GM18507 (cell line): ENCODE results near the gene KATNB1.
A peak's percentile ranks its signal among the peaks of the same experiment; 100 is the strongest.
"Not testable (repeated sequence)": the region's sequence is repeated elsewhere in the genome, so short reads cannot be mapped to it uniquely, and the experiment has no call there.

ENCODE experiments used
- DNase-seq: peaks from one replicate; pipeline ENCODE4 v3.0.0; 2011; ENCODE audit warnings: low read depth; ENCODE audit not compliant: insufficient read length; ENCODE audit errors: extremely low spot score
- FAIRE-seq: peaks from 2 replicates; lab custom pipeline; 2011; peaks lifted over from hg19 to GRCh38; lab: Jason Lieb, UNC

KATNB1 gene

GRCh38 chr16:57699899-57700298 is 35.7 kb upstream of the KATNB1 start:
- FAIRE-seq (no peak), DNase-seq (no peak)

GRCh38 chr16:57700781-57701551 is 34.6 kb upstream of the KATNB1 start:
- no peak for FAIRE-seq

GRCh38 chr16:57701759-57702371 is 33.7 kb upstream of the KATNB1 start:
- FAIRE-seq (no peak), DNase-seq (no peak)

More at GRCh38 chr16:57700781-57701551, 34.6 kb upstream of the KATNB1 start:
- no peak for DNase-seq

DNA sequence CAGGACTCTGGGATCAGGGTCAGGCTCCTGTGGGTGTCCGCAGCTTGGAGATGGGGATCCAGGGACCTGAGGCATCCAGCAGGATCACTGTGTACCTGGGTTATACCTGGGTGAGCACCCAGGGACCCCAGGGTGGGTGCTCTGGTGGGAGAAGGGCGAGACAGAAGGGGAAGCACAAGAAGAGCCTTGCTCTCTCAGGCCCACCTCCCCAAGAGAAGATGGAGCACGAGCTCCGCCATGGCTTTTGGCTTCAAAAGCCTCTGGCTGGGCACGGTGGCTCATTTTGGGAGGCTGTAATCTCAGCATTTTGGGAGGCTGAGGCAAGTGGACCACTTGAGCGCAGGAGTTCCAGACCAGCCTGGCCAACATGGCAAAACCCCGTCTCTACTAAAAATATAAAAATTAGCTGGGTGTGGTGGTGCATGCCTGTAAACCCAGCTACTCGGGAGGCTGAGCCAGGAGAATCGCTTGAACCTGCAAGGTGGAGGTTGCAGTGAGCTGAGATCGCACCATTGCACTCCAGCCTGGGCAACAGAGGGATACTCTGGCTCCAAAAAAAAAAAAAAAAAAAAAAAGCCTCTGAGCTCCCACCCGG is 32.1 kb upstream of the KATNB1 start:
- FAIRE-seq (no peak), DNase-seq (no peak)

DNA sequence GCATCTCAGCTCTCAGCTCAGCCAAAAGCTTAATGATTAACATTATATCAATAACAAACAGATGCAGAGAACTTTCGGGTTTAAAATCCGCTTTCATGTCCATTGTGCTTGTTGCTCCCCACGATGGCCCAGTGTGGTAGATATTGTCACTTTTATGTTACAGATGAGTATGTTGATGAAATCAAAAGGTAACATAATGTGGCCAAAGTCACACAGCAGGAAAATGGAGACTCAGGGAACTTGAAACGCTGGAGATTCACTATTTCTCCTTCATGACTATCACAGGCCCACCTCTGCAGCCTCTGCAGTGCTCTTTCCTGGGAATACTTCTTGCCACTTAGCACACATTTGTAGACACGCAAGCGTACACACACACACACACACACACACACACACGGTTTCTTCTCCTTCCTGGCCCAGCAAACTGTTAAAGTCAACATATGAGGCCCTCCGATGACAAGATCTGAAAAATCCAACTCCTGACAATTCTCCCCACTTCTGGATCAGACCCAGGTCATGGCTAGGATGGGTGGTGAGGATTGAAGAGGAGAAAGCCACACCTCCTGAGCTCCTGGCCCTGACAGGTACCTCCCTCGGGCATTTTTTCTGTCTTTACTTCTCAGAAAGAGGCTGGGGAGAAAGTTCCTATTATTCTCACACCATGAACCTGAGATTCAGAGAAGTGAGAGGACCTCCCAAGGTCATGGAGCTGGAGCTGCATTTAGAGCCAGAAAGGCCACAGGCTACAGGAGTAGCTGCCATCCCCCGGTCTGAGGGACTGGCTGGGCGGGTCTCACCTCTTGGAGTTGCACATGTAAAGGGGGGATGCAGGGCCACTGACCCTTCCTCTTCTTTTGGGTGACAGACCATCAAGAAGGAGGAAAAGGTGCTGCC is 31.3 kb upstream of the KATNB1 start:
- DNase-seq (no peak), FAIRE-seq (no peak)

- FAIRE-seq (no peak), DNase-seq (no peak)
Measured at GRCh38 chr16:57704905-57705852, 30.4 kb upstream of the KATNB1 start.

DNA sequence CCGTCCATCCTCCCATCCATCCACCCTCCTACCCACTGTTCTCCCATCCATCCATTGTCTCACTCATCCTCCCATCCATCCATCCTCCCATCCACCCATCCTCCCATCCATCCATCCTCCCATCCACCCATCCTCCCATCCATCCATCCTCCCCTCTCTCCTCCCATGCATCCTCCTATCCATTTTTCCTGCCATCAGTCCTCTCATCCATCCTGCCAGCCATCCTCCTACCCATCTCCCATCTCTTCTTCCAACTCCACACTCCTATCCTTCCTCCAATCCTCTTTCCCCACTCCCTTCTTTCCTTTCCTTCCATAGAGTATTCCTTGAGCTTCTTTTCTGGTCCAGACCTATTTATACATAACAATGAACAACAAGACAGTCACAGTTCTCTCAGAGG is 28.9 kb upstream of the KATNB1 start:
- DNase-seq (no peak), FAIRE-seq (no peak)

DNA sequence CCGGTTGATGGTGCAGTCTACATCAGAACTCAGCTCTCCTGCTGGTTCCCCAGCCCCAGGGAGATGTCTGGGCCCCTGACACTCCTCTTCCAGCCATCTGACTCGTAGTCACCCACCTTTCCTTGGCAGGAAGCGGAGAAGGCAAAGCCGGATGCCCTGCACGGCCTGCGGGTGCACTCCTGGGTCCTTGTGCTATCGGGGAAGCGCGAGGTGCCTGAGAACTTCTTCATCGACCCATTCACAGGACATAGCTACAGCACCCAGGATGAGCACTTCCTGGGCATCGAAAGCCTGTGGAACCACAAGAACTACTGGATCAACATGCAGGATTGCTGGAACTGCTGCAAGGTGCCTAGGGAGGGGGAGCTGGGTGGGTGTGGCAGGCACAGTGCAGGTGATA is 28.2 kb upstream of the KATNB1 start:
- FAIRE-seq (no peak), DNase-seq (no peak)

DNA sequence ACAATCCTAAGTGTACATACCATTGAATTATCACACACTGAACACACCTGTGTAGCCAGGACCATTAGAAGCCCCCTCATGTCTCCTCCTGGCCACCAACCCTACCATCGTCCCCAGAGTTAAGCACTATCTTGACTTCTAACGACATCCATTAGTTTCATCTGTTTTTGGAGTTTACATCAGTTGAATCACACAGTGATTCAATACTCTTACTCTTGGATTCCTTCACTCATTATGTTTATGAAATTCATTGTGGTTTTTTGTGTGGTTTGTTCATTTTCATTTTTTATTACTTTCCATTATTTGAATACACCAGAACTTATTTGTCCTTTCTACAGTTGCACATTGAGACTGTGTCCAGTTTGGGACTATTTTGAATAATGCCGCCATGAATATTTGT is 27.4 kb upstream of the KATNB1 start:
- FAIRE-seq (no peak), DNase-seq (no peak)

- FAIRE-seq (no peak), DNase-seq (no peak)
Measured at GRCh38 chr16:57709663-57710062, 25.9 kb upstream of the KATNB1 start.

- no peak for FAIRE-seq
- no peak for DNase-seq
Measured at GRCh38 chr16:57711346-57711745, 24.2 kb upstream of the KATNB1 start.

DNA sequence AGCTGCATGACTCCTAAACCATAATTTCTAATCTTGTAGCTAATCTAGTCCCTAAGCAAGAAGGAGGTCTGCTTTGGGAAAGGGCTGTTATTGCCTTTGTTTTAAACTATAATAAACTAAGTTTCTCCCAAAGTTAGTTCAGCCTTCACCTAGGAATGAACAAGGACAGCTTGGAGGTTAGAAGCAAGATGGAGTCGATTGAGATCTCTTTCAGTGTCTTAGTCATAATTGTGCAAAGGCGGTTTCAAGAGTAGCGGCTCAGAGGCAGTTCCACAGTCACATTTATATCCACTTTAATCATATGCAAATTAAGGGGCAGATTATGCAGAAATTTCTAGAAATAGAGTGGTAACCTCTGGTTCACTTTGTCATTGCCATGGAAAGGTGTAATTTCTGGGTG is 23.6 kb upstream of the KATNB1 start:
- FAIRE-seq (no peak), DNase-seq (no peak)

- not testable (repeated sequence) for FAIRE-seq, DNase-seq
Measured at GRCh38 chr16:57712569-57712968, 23.0 kb upstream of the KATNB1 start.

DNA sequence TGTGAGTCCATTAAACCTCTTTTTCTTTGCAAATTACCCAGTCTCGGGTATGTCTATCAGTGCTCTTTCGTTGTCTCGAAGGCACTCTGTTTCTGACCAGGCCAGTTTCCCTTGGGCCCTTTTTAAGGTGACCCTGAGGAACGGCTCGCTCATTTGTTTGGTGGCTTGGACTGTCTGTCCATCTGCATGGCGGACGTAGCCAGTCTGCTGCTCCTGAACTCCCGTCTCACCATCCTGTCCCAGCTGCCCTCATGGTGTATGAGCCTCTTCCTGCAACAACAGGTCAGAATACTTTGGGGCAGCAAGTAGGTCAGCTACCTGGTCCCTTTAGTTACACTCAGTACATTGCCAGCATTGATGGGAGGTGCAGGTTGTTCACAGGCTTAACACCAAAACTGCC is 22.0 kb upstream of the KATNB1 start:
- FAIRE-seq (no peak), DNase-seq (no peak)

DNA sequence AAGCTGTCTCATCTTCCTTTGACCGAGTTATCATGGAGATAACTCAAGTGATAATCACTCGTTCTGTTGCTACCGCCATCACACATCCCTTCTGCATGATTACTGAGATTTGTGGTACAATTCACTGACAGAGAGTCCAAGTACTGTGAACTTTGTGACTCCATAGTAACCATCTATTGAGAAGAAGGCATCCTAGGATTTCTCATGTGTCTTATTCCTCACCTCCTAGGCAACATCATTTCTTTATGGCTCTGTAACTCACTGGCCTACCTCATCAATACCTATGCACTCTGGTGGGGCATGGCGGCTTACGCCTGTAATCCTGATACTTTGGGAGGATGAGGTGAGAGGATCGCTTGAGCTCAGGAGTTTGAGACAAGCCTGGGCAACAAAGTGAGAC is 21.5 kb upstream of the KATNB1 start:
- no peak for DNase-seq
- no peak for FAIRE-seq

DNA sequence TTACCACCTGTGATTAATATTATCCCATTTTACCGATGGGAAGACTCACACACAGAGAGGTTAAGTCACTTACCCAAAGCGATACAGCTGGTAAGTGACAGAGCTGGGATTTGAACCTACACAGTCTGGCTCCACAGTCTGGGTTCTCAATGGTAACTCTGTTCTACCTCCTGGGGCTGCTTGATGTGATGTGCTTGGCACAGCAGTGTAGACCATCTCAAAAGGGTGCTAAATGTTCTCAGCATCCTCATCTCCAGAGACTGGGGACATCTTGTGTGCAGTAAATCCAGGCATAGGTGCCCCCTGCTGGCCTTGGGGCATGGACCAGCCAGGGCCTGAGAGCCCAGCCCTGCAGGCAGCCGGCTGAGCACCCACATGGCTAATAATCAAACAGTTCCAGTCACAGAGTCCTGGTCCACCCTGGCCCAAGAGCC is 15.4 kb upstream of the KATNB1 start:
- FAIRE-seq: peak; percentile 63
- no peak for DNase-seq

DNA sequence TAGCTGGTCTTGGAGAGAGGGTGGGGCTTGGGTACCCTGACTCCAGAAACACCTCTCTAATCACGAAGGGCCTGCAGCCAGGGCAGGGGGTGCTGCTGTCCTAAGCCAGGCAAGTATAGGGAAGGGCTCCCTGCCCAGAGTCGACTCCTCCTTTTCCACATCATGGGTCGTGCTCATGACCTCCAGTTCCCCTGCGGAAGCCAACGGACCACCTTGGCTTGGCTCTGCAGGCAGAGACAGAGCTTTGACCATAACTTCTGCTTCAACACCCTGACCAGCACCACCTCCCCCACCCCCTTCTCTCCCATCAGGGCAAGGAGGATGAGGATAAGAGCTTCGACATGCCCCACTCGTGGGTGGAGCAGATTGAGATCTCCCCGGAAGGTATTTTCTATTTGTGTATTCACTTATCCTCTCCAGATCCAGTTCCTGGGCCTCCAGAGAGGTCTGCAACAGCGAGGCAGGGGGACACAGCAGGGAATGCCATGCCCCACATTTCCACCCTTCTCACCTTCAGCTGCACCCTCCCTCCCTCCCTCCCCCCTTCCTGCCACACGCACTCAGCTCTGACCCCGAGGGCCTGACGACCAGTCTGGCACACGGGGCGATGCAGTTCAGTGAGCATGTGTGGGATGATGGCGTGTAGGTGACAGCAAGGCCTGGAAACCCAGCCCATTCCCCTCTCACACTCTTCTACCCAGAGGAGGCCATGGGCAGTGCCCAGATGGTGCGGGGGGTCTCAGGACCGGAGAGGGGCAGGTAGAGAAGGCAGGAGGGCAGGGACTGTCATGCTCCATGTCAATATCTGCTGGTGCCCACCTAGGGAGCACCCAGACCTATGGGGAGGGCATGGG is 14.0 kb upstream of the KATNB1 start:
- no peak for FAIRE-seq
- DNase-seq: no peak

- DNase-seq: no peak
- FAIRE-seq: no peak
Measured at GRCh38 chr16:57722210-57722499, 13.4 kb upstream of the KATNB1 start.
